8988T (cell line): Measurements from ENCODE around the gene GJA4.
"Not testable (repeated sequence)": the region's sequence is repeated elsewhere in the genome, so short reads cannot be mapped to it uniquely, and the experiment has no call there.

Experiments used
- DNase-seq: peaks from one replicate; pipeline ENCODE4 v3.0.0; 2011

Gene GJA4

GRCh38 chr1:34794001-34794789, 1.4 kb downstream of the GJA4 start:
- no peak for DNase-seq

GRCh38 chr1:34794790-34795180, 2.0 kb downstream of the GJA4 start:
- no peak for DNase-seq

DNA sequence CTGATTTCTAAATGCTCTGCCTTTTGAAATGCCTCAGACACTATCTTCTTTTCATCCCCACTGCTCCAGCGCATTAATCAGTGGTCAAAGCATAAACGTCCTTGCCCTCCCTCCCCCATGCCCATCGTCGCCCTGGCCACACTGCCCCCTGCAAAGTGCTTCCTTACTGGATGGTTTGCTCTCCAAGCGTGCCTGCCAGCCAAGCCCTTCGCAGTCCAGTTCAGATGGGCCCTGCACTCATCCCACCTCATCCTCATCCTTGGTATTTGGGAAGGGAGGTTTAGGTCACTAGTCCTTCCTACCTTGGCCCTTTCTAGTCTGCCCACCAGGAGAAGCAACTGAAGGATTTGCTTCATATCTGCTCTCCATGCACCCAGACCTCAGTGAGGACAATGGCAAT, 3.1 kb downstream of the GJA4 start:
- no peak for DNase-seq

DNA sequence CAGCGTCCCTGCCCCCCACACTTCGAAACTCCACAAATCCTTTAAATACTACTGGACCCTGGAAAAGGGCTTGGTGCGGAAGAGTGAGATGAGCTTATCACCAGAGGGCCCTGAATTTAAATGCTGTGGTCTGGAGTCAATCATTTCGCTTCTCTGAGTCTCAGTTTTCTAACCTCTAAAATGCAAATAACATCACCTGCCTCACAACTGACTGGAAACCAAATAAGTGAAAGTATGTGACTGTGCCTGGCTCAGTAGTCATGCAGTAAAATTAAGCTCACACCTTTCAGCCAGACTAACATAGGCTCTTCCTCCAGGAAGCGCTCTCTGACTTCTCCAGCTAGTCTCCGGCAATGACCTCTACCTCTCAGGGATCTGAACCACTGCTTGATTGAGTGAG, 4.2 kb downstream of the GJA4 start:
- DNase-seq: no peak

- DNase-seq: no peak
Observed at GRCh38 chr1:34800214-34800613, 7.4 kb downstream of the GJA4 start.

GRCh38 chr1:34803770-34804169, 11.0 kb downstream of the GJA4 start:
- DNase-seq: no peak

DNA sequence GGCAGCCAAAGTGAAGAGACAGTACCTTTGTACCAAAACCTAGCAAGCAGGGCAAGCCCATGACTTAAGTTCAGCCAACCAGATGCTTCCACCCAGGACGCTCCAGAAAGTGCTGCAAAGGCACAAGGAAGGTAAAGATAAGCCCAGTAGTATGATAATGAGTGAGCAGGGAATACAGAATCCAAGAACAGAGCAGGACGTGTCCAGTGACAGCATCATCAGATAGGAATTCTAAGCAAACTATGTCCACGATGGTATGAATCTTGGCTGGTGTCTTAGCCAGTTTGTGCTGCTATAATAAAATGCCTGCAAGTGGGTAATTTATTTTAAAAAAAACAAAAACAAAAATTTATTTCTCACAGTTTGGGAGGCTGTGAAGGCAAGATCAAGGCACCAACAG, 13.6 kb downstream of the GJA4 start:
- no peak for DNase-seq

DNA sequence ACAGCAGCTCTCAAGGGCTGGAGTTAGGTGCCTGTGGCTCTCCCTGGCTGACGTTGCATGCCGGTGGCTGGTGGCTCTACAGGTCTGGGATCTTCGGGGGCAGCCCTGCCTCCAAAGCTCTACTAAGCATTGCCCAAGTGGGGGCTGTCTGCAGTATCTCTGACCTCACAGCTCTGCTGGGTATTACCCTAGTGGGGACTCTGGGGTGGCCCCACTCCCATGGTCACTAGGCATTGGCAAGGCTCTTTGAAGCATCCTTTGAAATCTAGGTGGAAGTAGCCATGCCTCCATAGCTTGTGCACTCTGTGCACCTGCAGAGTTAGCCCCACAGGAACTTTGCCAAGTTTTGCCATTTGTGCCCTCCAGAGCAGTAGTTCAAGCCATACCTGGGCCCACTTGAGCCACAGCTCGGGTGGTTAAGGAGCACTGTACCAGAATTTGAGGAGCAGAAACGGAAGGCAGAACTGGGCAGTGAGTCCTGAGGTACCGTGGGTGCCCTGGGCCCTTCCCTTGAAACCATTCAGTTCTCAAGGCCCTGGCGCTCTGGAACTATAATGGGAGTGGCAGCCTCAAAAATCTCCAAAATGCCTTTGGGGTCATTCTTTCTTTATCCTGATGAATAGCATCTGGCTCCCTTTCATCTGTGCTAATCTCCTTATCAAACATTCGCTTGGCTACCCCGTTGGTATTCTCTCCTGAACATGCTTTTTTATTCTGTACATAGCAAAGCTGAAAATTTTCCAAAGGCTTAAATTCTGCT, 15.4 kb downstream of the GJA4 start:
- DNase-seq: no peak

DNA sequence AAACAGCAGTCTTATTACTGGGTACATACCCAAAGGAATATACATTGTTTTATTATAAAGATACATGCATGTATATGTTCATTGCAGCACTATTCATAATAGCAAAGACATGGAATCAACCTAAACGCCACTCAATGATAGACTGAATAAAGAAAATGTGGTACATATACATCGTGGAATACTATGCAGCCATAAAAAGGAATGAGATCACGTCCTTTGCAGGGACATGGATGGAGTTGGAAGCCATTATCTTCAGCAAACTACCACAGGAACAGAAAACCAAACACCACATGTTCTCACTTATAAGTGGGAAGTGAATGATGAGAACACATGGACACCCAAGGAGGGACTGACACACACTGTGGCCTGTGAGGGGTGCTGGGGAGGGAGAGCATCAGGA, 18.0 kb downstream of the GJA4 start:
- DNase-seq: not testable (repeated sequence)

DNA sequence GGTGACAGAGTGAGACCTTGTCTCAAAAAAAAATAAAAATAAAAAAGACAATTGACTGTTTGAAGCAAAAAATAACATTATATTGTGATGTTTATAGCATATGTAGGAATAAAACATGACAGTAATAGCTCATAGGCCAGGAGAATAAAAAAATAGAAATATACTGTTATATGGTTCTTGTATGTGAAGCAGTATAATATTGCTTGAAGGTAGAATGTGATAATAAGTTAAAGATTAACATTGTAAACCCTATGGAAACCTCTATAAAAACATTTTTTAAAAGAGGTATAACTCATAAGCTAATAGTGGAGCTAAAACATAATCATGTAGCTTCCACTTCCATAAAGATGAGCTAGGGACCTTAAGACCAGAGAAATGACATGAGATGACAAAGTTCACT, 23.5 kb downstream of the GJA4 start:
- no peak for DNase-seq

- DNase-seq: no peak
Observed at GRCh38 chr1:34816778-34817177, 24.0 kb downstream of the GJA4 start.

DNA sequence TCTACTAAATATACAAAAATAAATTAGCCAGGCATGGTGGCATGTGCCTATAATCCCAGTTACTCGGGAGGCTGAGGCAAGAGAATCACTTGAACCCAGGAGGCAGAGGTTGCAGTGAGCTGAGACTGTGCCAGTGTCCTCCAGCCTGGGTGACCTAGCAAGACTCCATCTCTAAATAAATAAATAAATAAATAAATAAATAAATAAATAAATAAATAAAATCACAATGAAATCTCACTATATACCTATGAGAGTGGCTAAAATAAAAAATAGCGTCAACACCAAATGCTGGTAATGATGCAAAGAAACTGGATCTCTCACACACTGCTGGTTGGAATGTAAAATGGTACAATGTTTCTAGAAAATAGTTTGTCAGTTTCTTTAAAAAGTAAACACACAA, 26.1 kb downstream of the GJA4 start:
- not testable (repeated sequence) for DNase-seq

GRCh38 chr1:34822202-34822601, 29.4 kb downstream of the GJA4 start:
- DNase-seq: no peak

DNA sequence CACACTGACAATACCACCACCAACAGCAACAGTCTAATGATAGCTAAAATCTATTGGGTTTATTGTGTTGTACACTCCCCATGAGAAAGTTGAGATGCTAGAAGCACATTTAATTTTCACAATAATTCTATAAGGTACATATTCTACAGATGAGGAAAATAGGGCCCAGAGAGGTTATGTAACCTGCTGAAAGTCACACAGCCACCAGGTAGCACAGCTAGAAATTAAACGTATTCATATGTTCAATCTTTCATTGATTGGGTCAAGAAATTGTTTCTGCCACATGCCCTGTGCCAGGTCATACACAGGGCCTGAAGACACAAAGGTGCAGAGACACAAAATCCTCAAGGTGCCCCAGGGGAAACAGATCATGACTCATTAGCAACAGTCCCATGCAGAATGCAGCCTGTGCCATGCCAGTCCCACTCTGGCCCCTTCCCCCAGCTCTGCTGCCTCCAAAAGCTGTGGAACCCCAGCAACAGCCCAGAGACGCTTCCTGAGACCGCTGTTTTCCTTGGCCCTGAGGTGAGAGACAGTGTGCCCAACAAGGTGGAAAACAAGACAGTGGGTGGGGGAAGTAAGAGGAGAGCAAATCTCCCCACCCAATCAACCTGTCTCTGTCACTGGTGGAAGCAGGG, 32.1 kb downstream of the GJA4 start:
- no peak for DNase-seq

DNA sequence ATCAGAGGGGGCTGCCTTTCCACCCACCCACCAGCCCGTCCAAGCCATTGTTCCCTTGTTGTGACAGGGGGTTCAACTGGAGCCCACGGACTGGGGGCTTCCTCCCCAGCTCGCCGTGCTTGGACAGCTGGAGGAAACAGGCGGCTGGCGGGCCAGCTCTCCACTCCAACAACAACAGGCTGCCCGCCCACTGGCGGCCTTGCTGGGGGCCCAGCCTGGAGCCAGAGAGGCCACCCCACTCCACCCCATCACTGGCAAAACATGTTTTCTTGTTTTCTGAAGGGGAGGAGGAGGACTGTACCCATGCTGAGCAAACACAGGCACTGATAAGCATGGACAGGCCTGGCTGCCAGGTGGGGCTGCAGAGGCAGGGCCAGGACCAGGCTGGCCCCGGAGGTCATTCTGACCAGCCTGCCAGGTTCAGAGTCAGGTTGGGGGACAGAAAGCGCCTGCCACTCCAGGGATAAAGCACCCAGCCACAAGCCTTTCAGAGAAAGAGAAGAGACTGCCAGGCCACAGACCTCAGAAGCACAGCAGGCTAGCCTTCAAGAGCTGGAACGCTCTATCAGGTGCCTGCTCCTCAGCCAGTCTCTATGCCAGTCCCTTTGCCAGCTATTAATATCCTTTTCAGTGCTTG, 32.8 kb downstream of the GJA4 start:
- no peak for DNase-seq

GRCh38 chr1:34827341-34827941, 34.6 kb downstream of the GJA4 start:
- DNase-seq: no peak

DNA sequence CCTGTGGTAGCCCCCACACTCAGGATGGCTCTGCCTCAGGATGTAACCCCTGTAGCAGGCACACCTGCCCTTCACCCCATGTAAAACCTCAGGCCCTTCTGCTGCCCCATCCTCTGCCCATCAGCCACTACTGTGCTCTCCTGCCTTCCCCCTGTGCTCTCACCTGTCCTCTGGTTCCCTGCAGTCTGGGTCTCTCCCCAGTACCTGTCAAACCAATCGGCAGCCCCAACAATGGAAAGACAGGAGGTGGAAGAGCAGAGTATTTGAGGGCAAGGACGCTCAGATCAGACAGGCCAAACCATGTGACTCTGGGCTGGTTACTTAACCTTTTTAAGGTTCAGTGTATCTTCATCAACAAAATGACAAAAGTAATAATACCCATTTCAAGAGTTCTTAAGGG, 35.8 kb downstream of the GJA4 start:
- DNase-seq: no peak

GRCh38 chr1:34829250-34829649, 36.5 kb downstream of the GJA4 start:
- DNase-seq: no peak

GRCh38 chr1:34831721-34832246, 39.0 kb downstream of the GJA4 start:
- DNase-seq: no peak

DNA sequence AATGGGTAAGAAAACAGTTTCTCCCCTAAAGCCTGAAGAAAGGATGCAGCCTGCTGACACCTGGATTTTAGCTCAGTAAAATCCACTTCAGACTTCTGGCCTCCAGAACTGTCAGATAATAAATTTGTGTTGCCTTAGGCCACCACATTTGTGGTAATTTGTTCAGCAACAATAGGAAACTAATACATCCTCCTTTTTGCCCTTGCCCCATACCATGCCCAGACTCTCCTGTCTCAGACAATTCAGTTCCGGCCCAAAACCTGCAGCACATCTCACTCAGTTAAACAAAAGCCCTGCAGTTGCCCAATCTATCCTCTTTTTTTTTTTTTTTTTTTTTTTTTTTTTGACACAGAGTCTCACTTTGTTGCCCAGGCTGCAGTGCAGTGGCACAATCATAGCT, 40.9 kb downstream of the GJA4 start:
- DNase-seq: no peak

DNA sequence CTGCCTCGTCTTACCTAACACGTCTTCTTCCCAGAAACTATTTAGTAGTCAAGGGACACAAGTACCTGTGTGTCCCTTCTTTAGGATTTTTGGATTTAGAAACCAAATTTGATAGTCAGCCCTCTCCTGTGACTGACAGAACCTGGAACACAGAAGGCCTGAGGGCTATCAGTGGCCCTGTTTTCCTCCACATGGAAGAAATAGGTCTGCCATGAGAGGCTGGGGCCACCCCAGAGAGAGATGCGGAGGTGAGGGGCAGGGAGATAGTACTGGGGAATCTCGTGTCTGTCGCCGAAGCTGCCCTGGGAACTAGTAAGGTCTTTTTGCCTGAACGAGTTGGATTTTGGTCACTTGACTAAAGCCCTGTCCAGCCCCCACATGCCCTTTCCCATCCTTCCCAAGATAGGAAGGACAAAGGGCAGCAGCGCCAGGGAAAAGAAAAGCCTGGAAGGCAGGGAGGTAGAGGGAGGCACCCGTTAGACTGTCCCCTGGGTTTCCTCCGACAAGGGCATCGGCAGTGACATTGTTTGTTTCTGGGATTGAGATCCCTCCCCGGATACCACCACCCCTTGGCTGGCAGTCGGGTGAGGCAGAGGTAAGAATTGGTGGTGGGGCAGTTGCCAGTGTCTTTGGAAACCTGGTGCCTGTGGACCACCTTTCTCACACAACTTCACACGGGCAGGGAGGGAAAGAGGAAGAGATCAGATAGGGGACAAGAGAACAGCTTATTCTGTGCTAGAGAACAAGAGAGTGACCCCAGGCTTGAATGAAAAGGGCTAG, 46.9 kb downstream of the GJA4 start:
- DNase-seq: no peak

- DNase-seq: no peak
Observed at GRCh38 chr1:34840426-34840825, 47.6 kb downstream of the GJA4 start.
